Natural killer cell (primary cell): ENCODE measurements around the gene GALNT12. TPM values are rescaled to one million over a fixed set of nuclear protein-coding genes. Genes with fewer than 3 reads are reported as not detected.

Experiments
- ATAC-seq, 3 donors: fragments of 150-1000 bp in 2 of 3; fragments of 200-7000 bp in 1 of 3; cut with Tn5 transposase; 1 replicate in 1 of 3; 2 replicates in 2 of 3; pipeline ENCODE4 v1.10.0; 2021; ENCODE audit warnings: mild to moderate bottlenecking in 2 of 3, moderate library complexity in 2 of 3
- DNase-seq, 2 donors: peaks; one replicate each; pipeline versions ENCODE4 v3.0.0 to v3.0.0-alpha.2; 2013 to 2021; ENCODE audit warnings: mixed read lengths in 1 of 2
- H3K27ac ChIP-seq: one replicate; pipeline ENCODE4 v1.5.1; 2013; ENCODE audit warnings: mild to moderate bottlenecking, low read length
- H3K27me3 ChIP-seq: one replicate; pipeline ENCODE4 v1.6.1; 2013; ENCODE audit warnings: low read length; ENCODE audit not compliant: control insufficient read depth, insufficient read depth
- H3K36me3 ChIP-seq: one replicate; pipeline ENCODE4 v1.6.1; 2013; ENCODE audit warnings: low read length; ENCODE audit not compliant: control insufficient read depth, insufficient read depth
- H3K4me1 ChIP-seq: one replicate; pipeline ENCODE4 v1.6.1; 2013; ENCODE audit warnings: low read length; ENCODE audit not compliant: control insufficient read depth, insufficient read depth
- H3K4me3 ChIP-seq: one replicate; pipeline ENCODE4 v1.5.1; 2013; ENCODE audit warnings: low read length
- H3K9me3 ChIP-seq: one replicate; pipeline ENCODE4 v1.6.1; 2013; ENCODE audit warnings: low read length; ENCODE audit not compliant: control insufficient read depth, insufficient read depth
- H3K27ac Mint-ChIP-seq, 2 donors: one replicate each; pipeline ENCODE4 v1.8.0; 2022; ENCODE audit warnings: mild to moderate bottlenecking in 2 of 2, mixed read lengths in 2 of 2, moderate library complexity in 1 of 2
- H3K27me3 Mint-ChIP-seq, 2 donors: one replicate each; pipeline ENCODE4 v1.8.0; 2022; ENCODE audit warnings: low read depth in 2 of 2, mixed read lengths in 2 of 2
- H3K36me3 Mint-ChIP-seq: one replicate; pipeline ENCODE4 v1.8.0; 2022; ENCODE audit warnings: mixed read lengths
- H3K4me1 Mint-ChIP-seq, 2 donors: one replicate each; pipeline ENCODE4 v1.8.0; 2022; ENCODE audit warnings: mixed read lengths in 2 of 2
- H3K4me3 Mint-ChIP-seq: one replicate; pipeline ENCODE4 v1.8.0; 2022; ENCODE audit warnings: mild to moderate bottlenecking, moderate library complexity, mixed read lengths
- H3K9me3 Mint-ChIP-seq, 2 donors: one replicate each; pipeline ENCODE4 v1.8.0; 2022; ENCODE audit warnings: mixed read lengths in 2 of 2
- WGBS: methylation state at CpG from one replicate; pipeline ENCODE4 v1.1.7; 2013; ENCODE audit warnings: missing lambda C conversion rate; ENCODE audit not compliant: insufficient coverage; 5-methylcytosine and 5-hydroxymethylcytosine counted together
- intact Hi-C: fragments of 100-400 bp; cut with micrococcal nuclease; formaldehyde crosslinking; loops from one replicate; pipeline ENCODE4 v1.14.2; 2022
- total RNA-seq, 4 donors: library from RNA; stranded (reverse); fragments of 120-200 nt in 1 of 4; gene quantifications; one replicate each; pipeline versions ENCODE4 v1.2.3 to v1.2.4, GENCODE V29; 2013 to 2022
- TF ChIP-seq, protein P1 (sequence below): fragments of 200-600 bp; IDR thresholded peaks from one replicate; pipeline ENCODE4 v1.8.0; 2022; ENCODE audit warnings: antibody characterized with exemption

The GALNT12 gene
- total RNA-seq, 3 donors from 2014 or later (not counting 1 experiment from before 2014, with no cell fraction given): 9.1 to 9.4 (median 9.4) TPM

- ATAC-seq (no peak), DNase-seq (no peak)
- intact Hi-C loops: loop anchor here (10.0 kb wide), 1 partner anchor 244 kb away; no protein-coding TSS in a partner anchor
- no peaks in the 10 kb centered on the region for H3K9me3 ChIP-seq
- TF ChIP-seq, protein P1, sequence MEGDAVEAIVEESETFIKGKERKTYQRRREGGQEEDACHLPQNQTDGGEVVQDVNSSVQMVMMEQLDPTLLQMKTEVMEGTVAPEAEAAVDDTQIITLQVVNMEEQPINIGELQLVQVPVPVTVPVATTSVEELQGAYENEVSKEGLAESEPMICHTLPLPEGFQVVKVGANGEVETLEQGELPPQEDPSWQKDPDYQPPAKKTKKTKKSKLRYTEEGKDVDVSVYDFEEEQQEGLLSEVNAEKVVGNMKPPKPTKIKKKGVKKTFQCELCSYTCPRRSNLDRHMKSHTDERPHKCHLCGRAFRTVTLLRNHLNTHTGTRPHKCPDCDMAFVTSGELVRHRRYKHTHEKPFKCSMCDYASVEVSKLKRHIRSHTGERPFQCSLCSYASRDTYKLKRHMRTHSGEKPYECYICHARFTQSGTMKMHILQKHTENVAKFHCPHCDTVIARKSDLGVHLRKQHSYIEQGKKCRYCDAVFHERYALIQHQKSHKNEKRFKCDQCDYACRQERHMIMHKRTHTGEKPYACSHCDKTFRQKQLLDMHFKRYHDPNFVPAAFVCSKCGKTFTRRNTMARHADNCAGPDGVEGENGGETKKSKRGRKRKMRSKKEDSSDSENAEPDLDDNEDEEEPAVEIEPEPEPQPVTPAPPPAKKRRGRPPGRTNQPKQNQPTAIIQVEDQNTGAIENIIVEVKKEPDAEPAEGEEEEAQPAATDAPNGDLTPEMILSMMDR: no peak
- no peak overlapping the region for H3K27ac ChIP-seq
- WGBS: 97% methylated on average over 8 of the region's 8 CpGs
- Mint-ChIP-seq H3K27ac (no peak overlapping the region), H3K27me3 (no peaks in the 10 kb centered on the region), H3K4me1 (peaks cover 0 to 7% of the 10 kb centered on the region in 2 donors), H3K36me3 (no peaks in the 10 kb centered on the region), H3K4me3 (no peak overlapping the region), H3K9me3 (no peaks in the 10 kb centered on the region)
- H3K4me3 ChIP-seq: no peak overlapping the region
- H3K27me3 ChIP-seq: no peaks in the 10 kb centered on the region
- H3K4me1 ChIP-seq: no peaks in the 10 kb centered on the region
- peaks cover 2% of the 10 kb centered on the region for H3K36me3 ChIP-seq
Observed at GRCh38 chr9:98778711-98779530, 28.5 kb upstream of the GALNT12 start.

- H3K4me1 Mint-ChIP-seq: peaks cover 0 to 7% of the 10 kb centered on the region in 2 donors
- ATAC-seq (no peak), DNase-seq (no peak)
- Histone ChIP-seq H3K36me3 (peaks cover 2% of the 10 kb centered on the region), H3K4me1 (no peaks in the 10 kb centered on the region), H3K27me3 (no peaks in the 10 kb centered on the region), H3K4me3 (no peak overlapping the region), H3K9me3 (no peaks in the 10 kb centered on the region), H3K27ac (no peak overlapping the region)
- intact Hi-C loops: no loop called here
- H3K36me3 Mint-ChIP-seq: no peaks in the 10 kb centered on the region
- no peak overlapping the region for H3K4me3 Mint-ChIP-seq
- TF ChIP-seq, protein P1: no peak
- no peaks in the 10 kb centered on the region for H3K27me3 Mint-ChIP-seq
- WGBS: 92% methylated on average over 9 of the region's 11 CpGs
- no peak overlapping the region for H3K27ac Mint-ChIP-seq
- no peaks in the 10 kb centered on the region for H3K9me3 Mint-ChIP-seq
Observed at GRCh38 chr9:98780059-98780749, 27.3 kb upstream of the GALNT12 start.

- no peaks in the 10 kb centered on the region for H3K4me1 ChIP-seq
- intact Hi-C loops: no loop called here
- H3K36me3 Mint-ChIP-seq: no peaks in the 10 kb centered on the region
- peaks cover 2% of the 10 kb centered on the region for H3K36me3 ChIP-seq
- no peak overlapping the region for H3K4me3 ChIP-seq
- no peaks in the 10 kb centered on the region for H3K27me3 Mint-ChIP-seq
- ATAC-seq (no peak), DNase-seq (no peak)
- H3K27ac ChIP-seq: no peak overlapping the region
- H3K27me3 ChIP-seq: no peaks in the 10 kb centered on the region
- TF ChIP-seq, protein P1: no peak
- no peak overlapping the region for H3K4me3 Mint-ChIP-seq
- H3K4me1 Mint-ChIP-seq: peaks cover 0 to 3% of the 10 kb centered on the region in 2 donors
- H3K9me3 ChIP-seq: no peaks in the 10 kb centered on the region
- 89% methylated on average over 10 of the region's 11 CpGs for WGBS
- H3K9me3 Mint-ChIP-seq: no peaks in the 10 kb centered on the region
- H3K27ac Mint-ChIP-seq: no peak overlapping the region
Observed at GRCh38 chr9:98781588-98782383, 25.7 kb upstream of the GALNT12 start.
